ENCODE measurements around the gene DEFB110.

The DEFB110 gene

GRCh38 chr6:49995278-49995677 lies 26.5 kb downstream of the DEFB110 start:
- Histone ChIP-seq H3K4me2 (ENCODE audit: low read length) (no peak overlapping the region), H3K9me2 (replicated peaks; ENCODE audit: control insufficient read depth, low read length) (no peaks in the 10 kb centered on the region), H3K79me2 (ENCODE audit: control insufficient read depth, low read length) (no peaks in the 10 kb centered on the region), H3K4me3 (ENCODE audit: low read length) (no peak overlapping the region), H4K20me1 (ENCODE audit: control insufficient read depth, insufficient read depth, low read depth, low read length) (no peaks in the 10 kb centered on the region), H3F3A (ENCODE audit: control insufficient read depth, insufficient read depth) (no peaks in the 10 kb centered on the region), H3K36me3 (ENCODE audit: control insufficient read depth, low read length) (no peaks in the 10 kb centered on the region), H3K27ac (ENCODE audit: low read depth, low read length) (no peak overlapping the region), H3K9me3 (ENCODE audit: control insufficient read depth, insufficient read depth, low read length) (no peaks in the 10 kb centered on the region), H3K4me1 (ENCODE audit: control insufficient read depth, low read length) (no peaks in the 10 kb centered on the region), H3K27me3 (ENCODE audit: control insufficient read depth, low read length) (no peaks in the 10 kb centered on the region)
- TF ChIP-seq CTCF (IDR thresholded peaks at IDR 0.05; ENCODE audit: low read depth, low read length, poor library complexity, severe bottlenecking), result no peak
- TF ChIP-seq EZH2phosphoT487 (IDR thresholded peaks at IDR 0.05; ENCODE audit: borderline replicate concordance, low read length), result no peak

- Histone ChIP-seq H4K20me1 (ENCODE audit: control insufficient read depth, insufficient read depth, low read depth, low read length) (no peaks in the 10 kb centered on the region), H3K9me2 (replicated peaks; ENCODE audit: control insufficient read depth, low read length) (no peaks in the 10 kb centered on the region)
These were observed 32.9 kb downstream of the DEFB110 start for GRCh38 chr6:49988900-49989299.

GRCh38 chr6:49987749-49988148 lies 34.0 kb downstream of the DEFB110 start:
- no peaks in the 10 kb centered on the region for H3K4me1 ChIP-seq (ENCODE audit: control insufficient read depth, low read length)
- H3K9me2 ChIP-seq (replicated peaks; ENCODE audit: control insufficient read depth, low read length), result no peaks in the 10 kb centered on the region
- H4K20me1 ChIP-seq (ENCODE audit: control insufficient read depth, insufficient read depth, low read depth, low read length), result no peaks in the 10 kb centered on the region
- H3K27ac ChIP-seq (ENCODE audit: low read depth, low read length), result no peak overlapping the region
- no peaks in the 10 kb centered on the region for H3K9me3 ChIP-seq (ENCODE audit: control insufficient read depth, insufficient read depth, low read length)
- TF ChIP-seq CTCF (IDR thresholded peaks at IDR 0.05; ENCODE audit: low read depth, low read length, poor library complexity, severe bottlenecking) (no peak), EZH2phosphoT487 (IDR thresholded peaks at IDR 0.05; ENCODE audit: borderline replicate concordance, low read length) (no peak)
- no peaks in the 10 kb centered on the region for H3F3A ChIP-seq (ENCODE audit: control insufficient read depth, insufficient read depth)
- H3K4me3 ChIP-seq (ENCODE audit: low read length), result no peak overlapping the region
- no peaks in the 10 kb centered on the region for H3K27me3 ChIP-seq (ENCODE audit: control insufficient read depth, low read length)
- no peaks in the 10 kb centered on the region for H3K79me2 ChIP-seq (ENCODE audit: control insufficient read depth, low read length)
- no peak overlapping the region for H3K4me2 ChIP-seq (ENCODE audit: low read length)
- H3K36me3 ChIP-seq (ENCODE audit: control insufficient read depth, low read length), result no peaks in the 10 kb centered on the region

More at GRCh38 chr6:49988900-49989299, 32.9 kb downstream of the DEFB110 start:
- Histone ChIP-seq H3K79me2 (ENCODE audit: control insufficient read depth, low read length) (no peaks in the 10 kb centered on the region), H3K4me1 (ENCODE audit: control insufficient read depth, low read length) (no peaks in the 10 kb centered on the region), H3K27ac (ENCODE audit: low read depth, low read length) (no peak overlapping the region), H3K36me3 (ENCODE audit: control insufficient read depth, low read length) (no peaks in the 10 kb centered on the region), H3K27me3 (ENCODE audit: control insufficient read depth, low read length) (no peaks in the 10 kb centered on the region), H3K9me3 (ENCODE audit: control insufficient read depth, insufficient read depth, low read length) (no peaks in the 10 kb centered on the region), H3F3A (ENCODE audit: control insufficient read depth, insufficient read depth) (no peaks in the 10 kb centered on the region), H3K4me2 (ENCODE audit: low read length) (no peak overlapping the region), H3K4me3 (ENCODE audit: low read length) (no peak overlapping the region)
- TF ChIP-seq CTCF (IDR thresholded peaks at IDR 0.05; ENCODE audit: low read depth, low read length, poor library complexity, severe bottlenecking), result no peak
- TF ChIP-seq EZH2phosphoT487 (IDR thresholded peaks at IDR 0.05; ENCODE audit: borderline replicate concordance, low read length), result no peak

Measured in DOHH2 (cell line).